GOT3 (cell line): ENCODE measurements around the gene EFNA1.
"Not testable (repeated sequence)": the region's sequence is repeated elsewhere in the genome, so short reads cannot be mapped to it uniquely, and the experiment has no call there.

ENCODE experiments used
- DNase-seq: peaks from one replicate; lab custom pipeline; 2025; ENCODE audit warnings: mixed read lengths; lab: John Stamatoyannopoulos, UW

The EFNA1 gene

DNA sequence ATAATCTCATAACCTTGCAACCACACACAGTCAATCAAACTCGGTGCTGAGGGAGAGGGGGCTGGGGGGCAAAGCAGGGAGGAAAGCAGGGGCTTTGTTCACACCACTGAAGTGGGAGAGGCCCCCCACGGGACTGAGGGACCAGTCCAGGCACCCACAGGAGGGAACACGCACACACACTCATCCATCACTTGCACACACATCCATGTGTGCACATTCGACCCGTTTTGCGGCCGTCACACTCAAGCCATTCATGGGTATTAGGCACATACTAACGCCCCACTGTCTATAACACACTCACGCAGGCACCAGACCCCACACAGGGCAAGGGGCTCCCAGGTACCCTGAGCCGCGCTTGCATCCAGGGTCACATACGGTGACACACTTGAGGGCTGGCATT lies 35.0 kb upstream of the EFNA1 start:
- no peak for DNase-seq

DNA sequence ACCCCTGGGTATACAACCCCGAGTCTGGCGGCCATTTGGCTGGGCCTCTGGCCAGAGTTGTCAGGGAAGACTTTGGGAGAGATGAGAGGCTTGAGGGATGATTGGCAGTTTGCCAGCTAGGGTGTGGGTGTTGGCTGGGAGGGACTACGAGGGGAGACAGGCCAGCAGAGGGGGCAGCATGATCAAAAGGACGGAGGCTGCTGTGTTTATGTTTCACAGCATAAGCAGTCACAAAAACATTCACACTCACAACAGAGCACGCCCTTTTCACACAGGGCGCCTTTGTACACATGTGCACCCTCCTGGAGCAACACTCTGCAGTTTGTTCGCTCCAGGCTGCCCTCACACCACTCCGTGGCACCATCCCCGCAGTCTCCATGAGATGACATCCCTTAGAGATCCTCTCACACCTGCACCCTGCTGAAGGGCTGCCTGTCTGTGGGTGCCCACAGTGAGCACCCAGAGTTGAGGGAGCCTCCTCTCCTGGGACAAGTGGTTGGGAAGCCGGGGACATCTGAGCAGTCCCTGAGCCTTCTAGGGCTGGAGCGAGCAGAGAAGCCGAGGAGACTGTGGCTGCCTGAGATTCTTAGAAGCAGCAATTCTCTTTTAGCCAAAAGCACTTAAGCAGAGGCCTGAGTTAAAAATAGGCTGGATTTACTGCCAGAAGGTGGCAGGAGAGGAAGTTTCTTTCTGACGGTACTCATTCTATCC lies 33.6 kb upstream of the EFNA1 start:
- DNase-seq: no peak

- DNase-seq: no peak
Observed at GRCh38 chr1:155094622-155094948, 33.1 kb upstream of the EFNA1 start.

DNA sequence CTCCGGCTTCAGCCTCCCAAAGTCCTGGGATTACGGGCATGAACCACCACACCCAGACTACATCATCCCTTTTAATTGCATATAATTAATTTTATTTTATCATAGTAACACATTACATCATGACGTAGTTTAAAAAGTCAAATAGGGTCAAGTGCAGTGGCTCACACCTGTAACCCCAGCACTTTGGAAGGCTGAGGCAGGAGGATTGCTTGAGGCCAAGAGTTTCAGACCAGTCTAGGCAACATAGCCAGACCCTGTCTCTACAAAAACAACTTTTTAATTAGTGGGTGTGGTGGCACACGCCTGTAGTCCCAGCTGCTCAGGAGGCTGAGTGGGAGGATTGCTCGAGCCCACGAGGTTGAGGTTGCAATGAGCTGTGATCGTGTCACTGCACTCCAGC lies 28.3 kb upstream of the EFNA1 start:
- DNase-seq: no peak

GRCh38 chr1:155103325-155103724 lies 24.4 kb upstream of the EFNA1 start:
- DNase-seq: no peak

GRCh38 chr1:155104605-155105534 lies 22.8 kb upstream of the EFNA1 start:
- no peak for DNase-seq

GRCh38 chr1:155105604-155106011 lies 22.1 kb upstream of the EFNA1 start:
- DNase-seq: no peak

DNA sequence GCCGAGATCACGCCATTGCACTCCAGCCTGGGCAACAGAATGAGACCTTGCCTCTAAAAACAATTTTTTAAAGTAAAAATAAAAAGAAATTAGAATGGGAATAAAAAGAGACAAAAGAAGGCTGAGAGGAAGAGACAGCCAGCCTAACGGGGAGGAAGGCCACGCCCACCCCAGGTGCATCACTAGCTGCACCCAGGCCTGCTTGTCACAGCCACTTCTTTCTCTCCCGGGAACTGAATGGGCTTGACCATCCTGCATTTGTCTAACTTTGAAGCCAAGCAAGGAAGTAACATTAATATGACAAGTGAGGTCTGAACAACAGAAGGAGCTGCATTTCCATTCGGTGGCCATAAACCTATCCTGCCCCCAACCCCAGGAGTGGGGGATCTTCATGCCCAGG lies 20.8 kb upstream of the EFNA1 start:
- DNase-seq: no peak

- DNase-seq: no peak
Observed at GRCh38 chr1:155107309-155108264, 20.1 kb upstream of the EFNA1 start.

DNA sequence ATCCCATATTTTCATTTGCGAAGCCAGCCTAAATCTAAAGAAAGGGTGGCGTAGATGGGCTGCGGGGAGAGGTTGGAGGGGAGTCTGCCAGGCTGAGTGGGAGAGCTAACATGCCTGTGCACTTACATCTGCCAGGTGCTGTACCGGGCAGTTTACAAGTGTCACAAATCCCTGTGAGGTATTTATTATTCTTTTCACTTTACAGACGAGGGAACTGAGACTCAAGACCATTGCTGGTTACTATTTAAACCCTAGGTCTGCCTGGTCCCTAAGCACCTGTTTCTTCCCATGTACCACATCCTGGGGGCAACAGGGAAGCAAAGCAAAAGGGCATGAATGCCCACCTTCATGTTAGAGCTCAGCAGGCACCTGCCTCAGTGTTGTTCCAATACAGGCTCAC lies 19.4 kb upstream of the EFNA1 start:
- no peak for DNase-seq

GRCh38 chr1:155110381-155110780 lies 17.3 kb upstream of the EFNA1 start:
- no peak for DNase-seq

GRCh38 chr1:155110826-155111225 lies 16.9 kb upstream of the EFNA1 start:
- DNase-seq: no peak

DNA sequence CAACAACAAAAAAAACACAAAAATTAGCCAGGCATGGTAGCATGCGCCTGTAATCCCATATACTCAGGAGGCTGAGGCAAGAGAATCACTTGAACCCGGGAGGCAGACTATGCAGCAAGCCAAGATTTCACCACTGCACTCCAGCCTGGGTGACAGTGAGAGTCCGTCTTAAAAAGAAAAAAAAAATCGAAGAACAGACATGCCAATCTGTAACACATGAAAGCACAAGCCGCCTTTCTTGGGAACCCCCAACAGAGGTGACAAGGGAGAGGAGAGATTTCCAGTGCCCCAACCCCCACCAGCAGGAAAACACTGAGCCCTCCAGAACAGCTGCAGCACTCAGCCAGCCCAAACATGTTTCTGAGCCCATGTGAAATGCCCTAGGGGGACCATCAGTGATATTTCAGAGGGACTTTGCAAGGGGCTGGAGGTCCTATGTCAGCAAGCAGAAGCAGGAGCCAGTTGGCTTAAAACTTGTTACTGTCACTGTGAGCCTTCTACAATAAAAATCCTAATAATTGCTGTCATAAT lies 14.2 kb upstream of the EFNA1 start:
- no peak for DNase-seq

DNA sequence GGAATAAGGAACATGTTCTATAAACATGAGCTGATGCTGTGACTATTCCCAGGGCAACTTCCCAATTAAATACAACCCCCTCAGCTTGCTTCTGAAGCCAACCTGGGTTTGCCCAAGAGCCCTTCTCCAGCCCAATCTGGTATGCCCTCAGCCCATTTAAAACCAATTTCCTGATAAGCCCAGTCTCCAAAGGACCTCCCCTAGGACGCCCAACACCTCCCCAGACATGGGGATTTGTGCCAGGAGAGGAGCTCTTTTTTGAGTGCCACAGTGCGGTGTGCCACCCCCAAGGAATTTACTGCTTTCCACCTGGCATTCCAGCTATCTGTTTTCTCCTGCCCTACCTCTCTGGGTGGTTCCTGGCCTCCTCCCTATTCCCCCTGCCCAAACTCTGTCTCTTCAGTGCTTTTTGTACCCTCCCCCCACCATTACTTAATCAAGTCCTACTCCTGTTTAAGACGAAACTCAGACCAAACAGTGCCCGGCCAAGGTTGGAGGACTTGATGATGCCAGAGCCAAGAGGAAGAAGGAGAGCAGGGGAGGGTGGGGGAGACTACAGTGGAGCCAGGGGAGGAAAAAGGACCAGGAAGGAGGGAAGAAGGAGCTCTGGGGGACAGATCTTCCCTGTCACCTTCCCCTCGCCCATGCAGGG lies 11.4 kb upstream of the EFNA1 start:
- no peak for DNase-seq

DNA sequence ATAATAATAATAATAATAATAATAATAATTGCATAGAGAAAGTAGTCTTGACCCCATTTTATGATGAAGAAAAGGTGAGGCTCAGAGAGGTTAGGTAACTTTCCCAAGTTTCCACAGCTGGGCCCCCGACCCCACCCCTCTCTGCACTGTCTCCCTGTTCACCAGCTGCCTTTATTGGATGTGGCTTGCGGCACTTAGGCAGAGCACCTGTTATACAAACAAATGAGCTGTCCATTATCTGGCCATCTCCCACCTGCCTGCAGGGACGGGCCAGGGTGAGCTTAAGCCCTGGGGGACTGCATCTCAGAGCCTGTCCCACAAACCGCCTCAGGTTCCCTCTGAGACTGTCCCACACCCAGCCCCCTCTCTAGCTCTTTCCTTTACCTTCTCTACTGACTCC lies 10.1 kb upstream of the EFNA1 start:
- no peak for DNase-seq

DNA sequence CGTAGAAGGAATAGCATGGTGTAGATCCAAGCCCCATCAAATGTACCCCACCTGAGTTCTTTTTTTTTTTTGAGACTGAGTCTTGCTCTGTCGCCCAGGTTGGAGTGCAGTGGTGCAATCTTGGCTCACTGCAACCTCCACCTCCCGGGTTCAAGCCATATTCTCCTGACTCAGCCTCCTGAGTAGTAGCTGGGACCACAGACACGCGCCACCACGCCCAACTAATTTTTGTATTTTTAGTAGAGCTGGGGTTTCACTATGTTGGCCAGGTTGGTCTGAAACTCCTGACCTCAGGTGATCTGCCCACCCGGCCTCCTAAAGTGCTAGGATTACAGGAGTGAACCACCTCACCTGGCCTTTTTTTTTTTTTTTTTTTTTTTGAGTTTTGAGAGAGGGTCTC lies 9.6 kb upstream of the EFNA1 start:
- DNase-seq: not testable (repeated sequence)

DNA sequence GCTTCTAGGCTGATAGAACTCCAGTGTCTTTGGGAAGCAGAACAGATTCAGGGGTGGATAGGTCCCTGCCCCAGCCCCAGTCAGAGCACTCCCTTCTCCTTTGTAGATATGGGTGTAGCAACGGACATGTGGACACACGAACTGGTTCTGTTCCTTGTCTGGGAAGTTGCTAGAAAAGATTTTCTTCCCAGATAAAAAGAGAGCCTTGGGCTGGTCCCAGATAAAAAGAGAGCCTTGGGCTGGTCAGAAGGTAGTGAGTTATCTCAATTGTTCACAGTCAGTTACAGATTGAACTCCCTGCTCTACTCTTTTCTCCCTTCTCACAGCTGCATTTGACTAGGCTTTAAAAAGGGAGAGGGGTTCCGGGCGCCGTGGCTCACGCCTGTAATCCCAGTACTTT lies 7.4 kb upstream of the EFNA1 start:
- no peak for DNase-seq

DNA sequence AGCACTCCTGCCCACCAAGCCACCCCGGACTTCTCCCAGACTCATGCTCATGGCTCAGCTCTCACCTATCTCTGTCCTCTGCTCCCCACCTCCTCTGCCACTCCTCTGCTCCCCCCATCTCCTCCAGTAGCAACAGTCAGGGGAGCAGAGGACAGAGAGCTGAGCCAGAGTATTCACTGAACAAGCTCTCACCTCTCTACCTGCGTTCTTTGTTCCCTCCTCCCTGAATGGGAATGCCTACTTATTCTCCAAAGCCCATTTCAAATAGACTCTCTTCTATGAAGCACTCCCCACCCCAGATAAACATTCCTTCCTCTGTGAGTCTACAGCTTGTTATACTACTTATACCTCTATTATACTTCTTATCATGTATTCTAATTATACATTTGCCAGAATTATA lies 6.4 kb upstream of the EFNA1 start:
- DNase-seq: no peak

DNA sequence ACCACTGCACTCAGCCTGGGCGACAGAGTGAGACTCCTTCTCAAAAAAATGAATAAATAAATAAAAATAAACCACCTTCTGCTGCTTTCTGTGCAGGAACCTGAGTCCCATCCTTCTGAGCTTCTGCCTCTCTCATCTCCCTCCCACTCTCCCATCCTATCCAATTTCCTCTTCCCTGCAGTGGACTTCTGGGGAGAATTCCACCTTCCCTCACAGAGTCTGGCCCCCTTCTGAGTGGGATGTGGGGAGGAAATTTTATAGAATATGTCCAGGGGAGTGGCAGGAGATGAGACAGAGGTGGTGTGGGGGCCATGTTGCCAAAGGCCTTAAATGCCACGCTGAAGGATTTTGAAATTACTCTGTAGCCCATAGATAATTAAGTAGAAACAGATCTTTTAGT lies 5.4 kb upstream of the EFNA1 start:
- no peak for DNase-seq

- no peak for DNase-seq
Observed at GRCh38 chr1:155123801-155124200, 3.9 kb upstream of the EFNA1 start.
